Sigmoid colon (tissue), 4 donors: Measurements from ENCODE around the gene ZBTB9.

Experiments used
- POLR2A ChIP-seq, 2 donors: fragments of 450-650 bp; IDR thresholded peaks; one replicate each; pipeline ENCODE4 v1.6.1; 2016; ENCODE audit warnings: antibody characterized with exemption in 2 of 2, mild to moderate bottlenecking in 2 of 2, moderate library complexity in 2 of 2
- POLR2AphosphoS5 ChIP-seq, 4 donors: sonication (generic); formaldehyde crosslinking; IDR thresholded peaks; one replicate each; pipeline ENCODE4 v1.6.1; 2017; ENCODE audit warnings: antibody characterized with exemption in 4 of 4
- TF ChIP-seq, protein P1 (sequence below), 4 experiments: fragments of 450-650 bp in 3 of 4; fragments of 200-600 bp in 1 of 4; IDR thresholded peaks; one replicate each; pipeline ENCODE4 v1.5.1; 2016 to 2019; ENCODE audit warnings: antibody characterized with exemption in 4 of 4, mild to moderate bottlenecking in 3 of 4, moderate library complexity in 2 of 4

- TF ChIP-seq POLR2A (IDR thresholded peaks at IDR 0.05) = no peak
- TF ChIP-seq POLR2AphosphoS5 (IDR thresholded peaks at IDR 0.05) = no peak
- TF ChIP-seq, protein P1, sequence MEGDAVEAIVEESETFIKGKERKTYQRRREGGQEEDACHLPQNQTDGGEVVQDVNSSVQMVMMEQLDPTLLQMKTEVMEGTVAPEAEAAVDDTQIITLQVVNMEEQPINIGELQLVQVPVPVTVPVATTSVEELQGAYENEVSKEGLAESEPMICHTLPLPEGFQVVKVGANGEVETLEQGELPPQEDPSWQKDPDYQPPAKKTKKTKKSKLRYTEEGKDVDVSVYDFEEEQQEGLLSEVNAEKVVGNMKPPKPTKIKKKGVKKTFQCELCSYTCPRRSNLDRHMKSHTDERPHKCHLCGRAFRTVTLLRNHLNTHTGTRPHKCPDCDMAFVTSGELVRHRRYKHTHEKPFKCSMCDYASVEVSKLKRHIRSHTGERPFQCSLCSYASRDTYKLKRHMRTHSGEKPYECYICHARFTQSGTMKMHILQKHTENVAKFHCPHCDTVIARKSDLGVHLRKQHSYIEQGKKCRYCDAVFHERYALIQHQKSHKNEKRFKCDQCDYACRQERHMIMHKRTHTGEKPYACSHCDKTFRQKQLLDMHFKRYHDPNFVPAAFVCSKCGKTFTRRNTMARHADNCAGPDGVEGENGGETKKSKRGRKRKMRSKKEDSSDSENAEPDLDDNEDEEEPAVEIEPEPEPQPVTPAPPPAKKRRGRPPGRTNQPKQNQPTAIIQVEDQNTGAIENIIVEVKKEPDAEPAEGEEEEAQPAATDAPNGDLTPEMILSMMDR (IDR thresholded peaks at IDR 0.05) = no peak
Observed at GRCh38 chr6:33443619-33444504, 10.5 kb upstream of the ZBTB9 start.
